ENCODE data around the gene FOXO3. TPM values are rescaled to one million over a fixed set of nuclear protein-coding genes. Genes with fewer than 3 reads are reported as not detected.

The FOXO3 gene
- total RNA-seq, 1 donor from 2014 or later, result 13.7 TPM

- peaks cover 23% of the 10 kb centered on the region for H3K79me2 ChIP-seq (ENCODE audit: low read depth)
- no peak overlapping the region for H3K4me3 Mint-ChIP-seq
- no peak overlapping the region for H2AFZ ChIP-seq (replicated peaks)
- H3K4me2 ChIP-seq, result no peak overlapping the region
- no peak for TF ChIP-seq EZH2 (IDR thresholded peaks at IDR 0.05)
- no peak for TF ChIP-seq EZH2phosphoT487 (IDR thresholded peaks at IDR 0.05)
- TF ChIP-seq CTCF (IDR thresholded peaks at IDR 0.05), result no peak
- peaks cover 13% of the 10 kb centered on the region for H3K4me1 ChIP-seq
- peaks cover 16% of the 10 kb centered on the region for H3K4me1 Mint-ChIP-seq
- H3K4me3 ChIP-seq, result no peak overlapping the region
- H3K9me3 ChIP-seq (ENCODE audit: low read depth), result no peaks in the 10 kb centered on the region
- no peaks in the 10 kb centered on the region for H3F3A ChIP-seq (ENCODE audit: low read depth)
- no peak overlapping the region for H3K27ac ChIP-seq
- peaks cover 18% of the 10 kb centered on the region for H3K36me3 Mint-ChIP-seq
- no peak overlapping the region for H3K9ac ChIP-seq
- H3K27me3 Mint-ChIP-seq (ENCODE audit: insufficient read depth, low read depth), result no peaks in the 10 kb centered on the region
- H4K20me1 ChIP-seq (ENCODE audit: low read depth), result peaks cover 24% of the 10 kb centered on the region
- H3K36me3 ChIP-seq, result no peaks in the 10 kb centered on the region
- no peak overlapping the region for H3K27ac Mint-ChIP-seq
- no peak for DNase-seq (ENCODE audit: low spot score)
- H3K27me3 ChIP-seq, result no peaks in the 10 kb centered on the region
- no peaks in the 10 kb centered on the region for H3K9me3 Mint-ChIP-seq
Measured at GRCh38 chr6:108578166-108578565, 17.4 kb downstream of the FOXO3 start.

- H3K27me3 ChIP-seq, result no peaks in the 10 kb centered on the region
- H3K4me1 ChIP-seq, result peaks cover 13% of the 10 kb centered on the region
- no peak overlapping the region for H2AFZ ChIP-seq (replicated peaks)
- H3K4me3 ChIP-seq, result no peak overlapping the region
- no peak overlapping the region for H3K4me2 ChIP-seq
- TF ChIP-seq CTCF (IDR thresholded peaks at IDR 0.05), result no peak
- no peak for TF ChIP-seq EZH2phosphoT487 (IDR thresholded peaks at IDR 0.05)
- no peak for TF ChIP-seq EZH2 (IDR thresholded peaks at IDR 0.05)
- no peaks in the 10 kb centered on the region for H3K9me3 ChIP-seq (ENCODE audit: low read depth)
- no peaks in the 10 kb centered on the region for H3K36me3 ChIP-seq
- no peaks in the 10 kb centered on the region for H3K27me3 Mint-ChIP-seq (ENCODE audit: insufficient read depth, low read depth)
- H3K27ac Mint-ChIP-seq, result no peak overlapping the region
- H4K20me1 ChIP-seq (ENCODE audit: low read depth), result peaks cover 30% of the 10 kb centered on the region
- H3K27ac ChIP-seq, result no peak overlapping the region
- H3K4me3 Mint-ChIP-seq, result no peak overlapping the region
- H3K9ac ChIP-seq, result no peak overlapping the region
- H3K4me1 Mint-ChIP-seq, result peaks cover 16% of the 10 kb centered on the region
- H3K36me3 Mint-ChIP-seq, result peaks cover 15% of the 10 kb centered on the region
- no peaks in the 10 kb centered on the region for H3K9me3 Mint-ChIP-seq
- H3F3A ChIP-seq (ENCODE audit: low read depth), result no peaks in the 10 kb centered on the region
- DNase-seq (ENCODE audit: low spot score), result no peak
- peaks cover 29% of the 10 kb centered on the region for H3K79me2 ChIP-seq (ENCODE audit: low read depth)
Measured at GRCh38 chr6:108578595-108579327, 18.0 kb downstream of the FOXO3 start.

- Histone ChIP-seq H3K4me3 (no peak overlapping the region), H3K27ac (no peak overlapping the region), H4K20me1 (ENCODE audit: low read depth) (peaks cover 32% of the 10 kb centered on the region), H3K27me3 (no peaks in the 10 kb centered on the region), H3K9ac (no peak overlapping the region), H3K4me2 (no peak overlapping the region), H3F3A (ENCODE audit: low read depth) (no peaks in the 10 kb centered on the region), H3K36me3 (no peaks in the 10 kb centered on the region), H2AFZ (replicated peaks) (no peak overlapping the region), H3K9me3 (ENCODE audit: low read depth) (no peaks in the 10 kb centered on the region), H3K4me1 (peaks cover 13% of the 10 kb centered on the region), H3K79me2 (ENCODE audit: low read depth) (peaks cover 29% of the 10 kb centered on the region)
- no peak for DNase-seq (ENCODE audit: low spot score)
- Mint-ChIP-seq H3K4me1 (peaks cover 18% of the 10 kb centered on the region), H3K27ac (no peak overlapping the region), H3K27me3 (ENCODE audit: insufficient read depth, low read depth) (no peaks in the 10 kb centered on the region), H3K9me3 (no peaks in the 10 kb centered on the region), H3K36me3 (peaks cover 19% of the 10 kb centered on the region), H3K4me3 (no peak overlapping the region)
- TF ChIP-seq CTCF (IDR thresholded peaks at IDR 0.05) (no peak), EZH2 (IDR thresholded peaks at IDR 0.05) (no peak), EZH2phosphoT487 (IDR thresholded peaks at IDR 0.05) (no peak)
Measured at GRCh38 chr6:108579328-108579721, 18.6 kb downstream of the FOXO3 start.

Measured in neural progenitor cell (in vitro differentiated cells).